Transverse colon (tissue), 4 donors: ENCODE measurements around the gene IL6. TPM values are rescaled to one million over a fixed set of nuclear protein-coding genes. Genes with fewer than 3 reads are reported as not detected.
A peak's percentile ranks its signal among the peaks of the same experiment; 100 is the strongest.
"Not testable (repeated sequence)": the region's sequence is repeated elsewhere in the genome, so short reads cannot be mapped to it uniquely, and the experiment has no call there.

ENCODE experiments used
- DNase-seq: peaks from one replicate; pipeline ENCODE4 v3.0.0-alpha.2; 2019
- H3K27ac ChIP-seq, 4 donors: fragments of 200-600 bp; sonication (generic); 2 replicates each; pipeline ENCODE4 v1.5.1; 2016 to 2018; ENCODE audit warnings: inconsistent platforms in 4 of 4
- H3K27me3 ChIP-seq: fragments of 200-600 bp; sonication (generic); 2 replicates; pipeline ENCODE4 v1.5.1; 2017; ENCODE audit warnings: inconsistent platforms
- H3K36me3 ChIP-seq, 4 donors: fragments of 200-600 bp; sonication (generic); 2 replicates each; pipeline ENCODE4 v1.5.1; 2017 to 2019; ENCODE audit warnings: inconsistent platforms in 4 of 4
- H3K4me1 ChIP-seq, 4 donors: fragments of 200-600 bp; sonication (generic); 2 replicates each; pipeline ENCODE4 v1.5.1; 2017 to 2020; ENCODE audit warnings: inconsistent platforms in 4 of 4
- H3K4me3 ChIP-seq, 4 donors: fragments of 200-600 bp; sonication (generic); 1 replicate in 1 of 4; 2 replicates in 3 of 4; pipeline versions ENCODE4 v1.5.1 to v1.6.1; 2017 to 2019; ENCODE audit warnings: inconsistent platforms in 4 of 4
- H3K9me3 ChIP-seq, 2 donors: fragments of 200-600 bp; sonication (generic); 2 replicates each; pipeline ENCODE4 v1.5.1; 2017 to 2019; ENCODE audit warnings: inconsistent platforms in 2 of 2
- CTCF ChIP-seq, 5 experiments: fragments of 200-600 bp in 3 of 5; fragments of 450-650 bp in 2 of 5; sonication (generic) in 3 of 5; IDR thresholded peaks; 1 replicate in 2 of 5; 2 replicates in 3 of 5; pipeline ENCODE4 v1.5.1; 2016 to 2017; ENCODE audit warnings: antibody characterized with exemption in 5 of 5, inconsistent platforms in 3 of 5, mild to moderate bottlenecking in 2 of 5, moderate library complexity in 1 of 5
- EP300 ChIP-seq: sonication (generic); formaldehyde crosslinking; IDR thresholded peaks from one replicate; pipeline ENCODE4 v1.6.1; 2017; ENCODE audit warnings: antibody characterized with exemption, low read depth
- POLR2A ChIP-seq: fragments of 450-650 bp; IDR thresholded peaks from one replicate; pipeline ENCODE4 v1.6.1; 2016; ENCODE audit warnings: antibody characterized with exemption, mild to moderate bottlenecking, moderate library complexity
- POLR2AphosphoS5 ChIP-seq, 3 donors: sonication (generic); formaldehyde crosslinking; IDR thresholded peaks; one replicate each; pipeline ENCODE4 v1.6.1; 2016; ENCODE audit warnings: antibody characterized with exemption in 3 of 3
- WGBS, 2 donors: methylation state at CpG; one replicate each; pipeline ENCODE4 v1.1.5; 2018; ENCODE audit warnings: low coverage in 1 of 2; 5-methylcytosine and 5-hydroxymethylcytosine counted together
- in situ Hi-C, 4 donors: fragments of 200-750 bp; cut with MboI; loops; one replicate each; pipeline versions ENCODE4 v1.15.0 to v1.15.1; 2017; ENCODE audit warnings: low sequenced_read_pairs in 3 of 4, low pct_ligation_motif_present in 1 of 4, low pct_unique_long_range_greater_than_20kb in 1 of 4
- intact Hi-C: fragments of 100-400 bp; cut with DNase I; formaldehyde crosslinking; loops from one replicate; pipeline ENCODE4 v1.15.1; 2023; ENCODE audit warnings: low total_unique reads
- total RNA-seq, 4 donors: library from RNA; depleted of rRNA; stranded (reverse); fragments of >200 nt; gene quantifications; one replicate each; pipeline ENCODE4 v1.1.0, GENCODE V29; 2016

The IL6 gene
- total RNA-seq, 4 donors from 2014 or later, result 0.82 to 10.8 (median 1.9) TPM; not detected in 1

- WGBS, 2 donors, result 54 to 83% methylated on average over 3 to 4 of the region's 4 CpGs
- in situ Hi-C loops, result no loop called here
- Histone ChIP-seq H3K9me3 (no peaks in the 10 kb centered on the region), H3K36me3 (no peaks in the 10 kb centered on the region), H3K4me3 (no peak overlapping the region), H3K27me3 (no peaks in the 10 kb centered on the region), H3K4me1 (no peaks in the 10 kb centered on the region), H3K27ac (no peak overlapping the region)
- intact Hi-C loops, result no loop called here
- DNase-seq, result no peak
- TF ChIP-seq POLR2A (no peak), CTCF (IDR thresholded peaks at IDR 0.05) (no peak), POLR2AphosphoS5 (IDR thresholded peaks at IDR 0.05) (no peak), EP300 (no peak)
Measured at GRCh38 chr7:22772885-22773284, 45.9 kb downstream of the IL6 start.

- no peak for DNase-seq
- Histone ChIP-seq H3K27me3 (no peaks in the 10 kb centered on the region), H3K4me1 (no peaks in the 10 kb centered on the region), H3K27ac (no peak overlapping the region), H3K36me3 (no peaks in the 10 kb centered on the region), H3K9me3 (no peaks in the 10 kb centered on the region), H3K4me3 (no peak overlapping the region)
- in situ Hi-C loops (no loop called here), intact Hi-C loops (no loop called here)
- 49 to 66% methylated on average over 4 of the region's 4 CpGs for WGBS, 2 donors
- TF ChIP-seq POLR2A (no peak), CTCF (IDR thresholded peaks at IDR 0.05) (no peak), EP300 (no peak), POLR2AphosphoS5 (IDR thresholded peaks at IDR 0.05) (no peak)
Measured at GRCh38 chr7:22776964-22777363, 50.0 kb downstream of the IL6 start.

GRCh38 chr7:22779730-22780323, 52.8 kb downstream of the IL6 start:
- 53 to 57% methylated on average over 4 of the region's 4 CpGs for WGBS, 2 donors
- H3K27me3 ChIP-seq, H3K4me3 ChIP-seq, in situ Hi-C loops, intact Hi-C loops, H3K36me3 ChIP-seq, H3K9me3 ChIP-seq, H3K27ac ChIP-seq, H3K4me1 ChIP-seq, DNase-seq: not testable (repeated sequence)

- TF ChIP-seq EP300 (no peak), POLR2AphosphoS5 (IDR thresholded peaks at IDR 0.05) (peak in 1 of 3 donors; percentile 16)
- intact Hi-C loops, result no loop called here
- H3K36me3 ChIP-seq, result no peaks in the 10 kb centered on the region
- 17 to 81% methylated on average over 1 to 5 of the region's 5 CpGs for WGBS, 2 donors
- no peaks in the 10 kb centered on the region for H3K27me3 ChIP-seq
- H3K4me1 ChIP-seq, result no peaks in the 10 kb centered on the region
- no peak overlapping the region for H3K4me3 ChIP-seq
- in situ Hi-C loops, result no loop called here
- no peak for DNase-seq
- no peak overlapping the region for H3K27ac ChIP-seq
- H3K9me3 ChIP-seq, result no peaks in the 10 kb centered on the region
Measured at GRCh38 chr7:22781230-22781711, 54.3 kb downstream of the IL6 start.

Other genes with a start within 250 kb of the IL6 start
- gene STEAP1B, start 227.0 kb upstream of the IL6 start, total RNA-seq, result 1 to 10 TPM in 1 of 4 donors, under 1 TPM in 1, not detected in 2; 0.64 to 3.7 TPM
- 1,000 to 10,000 TPM in 1 of 4 donors, 100 to 1,000 TPM in 2, 10 to 100 TPM in 1; 14.5 to 1,156 (median 144) TPM for gene TOMM7, start 95.6 kb downstream of the IL6 start, total RNA-seq